Endodermal cell (in vitro differentiated cells): ENCODE data around the gene FAHD2A. TPM values are rescaled to one million over a fixed set of nuclear protein-coding genes. Genes with fewer than 3 reads are reported as not detected.
A peak's percentile ranks its signal among the peaks of the same experiment; 100 is the strongest.

Experiments
- DNase-seq: peaks from one replicate; pipeline ENCODE4 v3.0.0-alpha.2; 2017
- H3K27ac ChIP-seq: 2 replicates; pipeline ENCODE4 v1.5.1; 2013; ENCODE audit warnings: mild to moderate bottlenecking, low read depth, low read length, moderate library complexity
- H3K27me3 ChIP-seq: 2 replicates; pipeline ENCODE4 v1.6.1; 2013; ENCODE audit warnings: mild to moderate bottlenecking, low read length, moderate library complexity; ENCODE audit not compliant: insufficient read depth, control insufficient read depth, poor library complexity, severe bottlenecking
- H3K36me3 ChIP-seq: 2 replicates; pipeline ENCODE4 v1.7.0; 2013; ENCODE audit warnings: mild to moderate bottlenecking, low read length, moderate library complexity; ENCODE audit not compliant: control insufficient read depth, insufficient read depth
- H3K4me1 ChIP-seq: one replicate; pipeline ENCODE4 v1.7.0; 2013; ENCODE audit warnings: low read length; ENCODE audit not compliant: control insufficient read depth, insufficient read depth
- H3K4me3 ChIP-seq: 2 replicates; pipeline ENCODE4 v1.5.1; 2013; ENCODE audit warnings: mild to moderate bottlenecking, low read length, moderate library complexity
- H3K9ac ChIP-seq: 2 replicates; pipeline ENCODE4 v1.6.1; 2013; ENCODE audit warnings: mild to moderate bottlenecking, low read length, moderate library complexity; ENCODE audit not compliant: poor library complexity, severe bottlenecking; ENCODE audit errors: extremely low read depth
- H3K9me3 ChIP-seq: 2 replicates; pipeline ENCODE4 v1.6.1; 2013; ENCODE audit warnings: mild to moderate bottlenecking, low read length, moderate library complexity; ENCODE audit not compliant: control insufficient read depth
- H3K27ac Mint-ChIP-seq: 2 replicates; pipeline ENCODE4 v1.8.0; 2020; ENCODE audit warnings: mixed read lengths
- H3K27me3 Mint-ChIP-seq: 2 replicates; pipeline ENCODE4 v1.8.0; 2021; ENCODE audit warnings: mild to moderate bottlenecking, mixed read lengths; ENCODE audit not compliant: insufficient read depth
- H3K36me3 Mint-ChIP-seq: 2 replicates; pipeline ENCODE4 v1.8.0; 2020; ENCODE audit warnings: low read depth, mixed read lengths
- H3K4me1 Mint-ChIP-seq: 2 replicates; pipeline ENCODE4 v1.8.0; 2020; ENCODE audit warnings: mixed read lengths
- H3K4me3 Mint-ChIP-seq: 2 replicates; pipeline ENCODE4 v1.8.0; 2020; ENCODE audit warnings: mild to moderate bottlenecking, moderate library complexity, mixed read lengths
- H3K9me3 Mint-ChIP-seq: 2 replicates; pipeline ENCODE4 v1.8.0; 2020; ENCODE audit warnings: mild to moderate bottlenecking, mixed read lengths
- CTCF ChIP-seq: fragments of 200-600 bp; sonication (generic); conservative IDR thresholded peaks from 2 replicates; pipeline ENCODE4 v1.5.0; 2021; ENCODE audit warnings: antibody characterized with exemption, mild to moderate bottlenecking
- WGBS, 2 experiments: methylation state at CpG; one replicate each; pipeline versions ENCODE4 v1.1.5 to v1.1.7; 2013; ENCODE audit warnings: missing lambda C conversion rate in 2 of 2, mixed read lengths in 1 of 2; ENCODE audit not compliant: insufficient coverage in 1 of 2, insufficient read length in 1 of 2; 5-methylcytosine and 5-hydroxymethylcytosine counted together
- total RNA-seq, 2 donors: library from RNA; stranded (reverse); fragmentation: NEBNext Ultra II Directional in 1 of 2; extraction: Animal tissue kit (Norgen Biotek cat#: 25700) in 1 of 2; gene quantifications; 2 replicates in 1 of 2; 3 replicates in 1 of 2; pipeline ENCODE4 v1.2.1, GENCODE V29; 2021

FAHD2A gene
- total RNA-seq, 2 donors from 2014 or later: 45.2 to 49.4 TPM

GRCh38 chr2:95389245-95390119, 13.0 kb upstream of the FAHD2A start:
- Histone ChIP-seq H3K4me3 (no peak overlapping the region), H3K4me1 (no peaks in the 10 kb centered on the region), H3K27me3 (no peaks in the 10 kb centered on the region), H3K9ac (no peak overlapping the region), H3K36me3 (no peaks in the 10 kb centered on the region), H3K9me3 (no peaks in the 10 kb centered on the region), H3K27ac (no peak overlapping the region)
- peaks cover 33% of the 10 kb centered on the region for H3K27me3 Mint-ChIP-seq
- no peak overlapping the region for H3K27ac Mint-ChIP-seq
- no peaks in the 10 kb centered on the region for H3K9me3 Mint-ChIP-seq
- no peaks in the 10 kb centered on the region for H3K36me3 Mint-ChIP-seq
- peaks cover 2% of the 10 kb centered on the region for H3K4me1 Mint-ChIP-seq
- no peak overlapping the region for H3K4me3 Mint-ChIP-seq
- TF ChIP-seq CTCF: peak; percentile 99
- peak; percentile 92 for DNase-seq
- 64 to 67% methylated on average over 10 to 46 of the region's 46 CpGs for WGBS, 2 experiments

GRCh38 chr2:95390272-95390880, 12.1 kb upstream of the FAHD2A start:
- H3K27ac Mint-ChIP-seq: no peak overlapping the region
- H3K9me3 Mint-ChIP-seq: no peaks in the 10 kb centered on the region
- H3K9ac ChIP-seq: no peak overlapping the region
- peaks cover 2% of the 10 kb centered on the region for H3K4me1 Mint-ChIP-seq
- 90 to 100% methylated on average over 3 to 4 of the region's 4 CpGs for WGBS, 2 experiments
- peak; percentile 29 for DNase-seq
- no peaks in the 10 kb centered on the region for H3K27me3 ChIP-seq
- H3K9me3 ChIP-seq: no peaks in the 10 kb centered on the region
- H3K4me3 ChIP-seq: no peak overlapping the region
- TF ChIP-seq CTCF: no peak
- no peak overlapping the region for H3K27ac ChIP-seq
- H3K27me3 Mint-ChIP-seq: peaks cover 33% of the 10 kb centered on the region
- H3K4me1 ChIP-seq: no peaks in the 10 kb centered on the region
- no peak overlapping the region for H3K4me3 Mint-ChIP-seq
- no peaks in the 10 kb centered on the region for H3K36me3 ChIP-seq
- no peaks in the 10 kb centered on the region for H3K36me3 Mint-ChIP-seq

GRCh38 chr2:95390881-95391321, 11.6 kb upstream of the FAHD2A start:
- Histone ChIP-seq H3K4me1 (no peaks in the 10 kb centered on the region), H3K27ac (no peak overlapping the region), H3K36me3 (no peaks in the 10 kb centered on the region), H3K27me3 (no peaks in the 10 kb centered on the region), H3K9ac (no peak overlapping the region), H3K4me3 (no peak overlapping the region), H3K9me3 (no peaks in the 10 kb centered on the region)
- H3K4me1 Mint-ChIP-seq: peaks cover 2% of the 10 kb centered on the region
- no peaks in the 10 kb centered on the region for H3K36me3 Mint-ChIP-seq
- TF ChIP-seq CTCF: no peak
- H3K27ac Mint-ChIP-seq: no peak overlapping the region
- peak; percentile 33 for DNase-seq
- no peaks in the 10 kb centered on the region for H3K9me3 Mint-ChIP-seq
- WGBS, 2 experiments: 82 to 85% methylated on average over 3 to 11 of the region's 11 CpGs
- H3K4me3 Mint-ChIP-seq: no peak overlapping the region
- H3K27me3 Mint-ChIP-seq: peaks cover 38% of the 10 kb centered on the region
